KMS-11 (cell line): ENCODE measurements around the gene MESD.

Experiments
- H2AFZ ChIP-seq: fragments of 200-600 bp; sonication (generic); 2 replicates; pipeline ENCODE4 v1.6.1; 2016; ENCODE audit warnings: antibody characterized with exemption, mixed run types, low read depth
- H3K27ac ChIP-seq: fragments of 200-600 bp; sonication (generic); 2 replicates; pipeline ENCODE4 v1.6.1; 2016; ENCODE audit warnings: mild to moderate bottlenecking, mixed run types
- H3K27me3 ChIP-seq: fragments of 200-600 bp; sonication (generic); 2 replicates; pipeline ENCODE4 v1.6.1; 2017; ENCODE audit warnings: mild to moderate bottlenecking, low read depth, mixed run types, moderate library complexity; ENCODE audit not compliant: insufficient read depth
- H3K36me3 ChIP-seq: fragments of 200-600 bp; sonication (generic); 2 replicates; pipeline ENCODE4 v1.6.1; 2017; ENCODE audit warnings: mild to moderate bottlenecking, mixed run types; ENCODE audit not compliant: insufficient read depth
- H3K4me1 ChIP-seq: fragments of 200-600 bp; sonication (generic); 2 replicates; pipeline ENCODE4 v1.6.1; 2016; ENCODE audit warnings: mild to moderate bottlenecking, low read depth, mixed run types; ENCODE audit not compliant: poor library complexity, severe bottlenecking
- H3K4me2 ChIP-seq: fragments of 200-600 bp; sonication (generic); 2 replicates; pipeline ENCODE4 v1.7.0; 2016; ENCODE audit warnings: mild to moderate bottlenecking, mixed run types
- H3K4me3 ChIP-seq: fragments of 200-600 bp; sonication (generic); IDR thresholded peaks from 2 replicates; pipeline ENCODE4 v1.6.1; 2017; ENCODE audit warnings: low read depth, low read length, mixed read lengths; ENCODE audit not compliant: insufficient read depth
- H3K79me2 ChIP-seq: fragments of 200-600 bp; sonication (generic); 2 replicates; pipeline ENCODE4 v1.6.1; 2016; ENCODE audit warnings: low read depth, mixed run types; ENCODE audit not compliant: insufficient read depth
- H3K9ac ChIP-seq: fragments of 200-600 bp; sonication (generic); 2 replicates; pipeline ENCODE4 v1.6.1; 2016; ENCODE audit warnings: mild to moderate bottlenecking, mixed run types
- H4K20me1 ChIP-seq: fragments of 200-600 bp; sonication (generic); 2 replicates; pipeline ENCODE4 v1.6.1; 2016; ENCODE audit warnings: mild to moderate bottlenecking, mixed run types; ENCODE audit not compliant: insufficient read depth
- CTCF ChIP-seq: fragments of 200-600 bp; sonication (generic); conservative IDR thresholded peaks from 2 replicates; pipeline ENCODE4 v1.6.1; 2017; ENCODE audit warnings: low read depth, mild to moderate bottlenecking, antibody characterized with exemption, low read length, moderate library complexity, mixed read lengths

The MESD gene

GRCh38 chr15:80989518-80990478 is at the start of gene MESD:
TSS of gene MESD (minus strand) at chr15:80989819. CDS start at chr15:80989791, 28 bp downstream.
- Histone ChIP-seq H3K4me3 (no peak within 1 kb of the TSS), H3K4me2 (peak within 1 kb of the TSS; percentile 99), H4K20me1 (0 out of 2 replicates have a peak, but pooled peaks cover 4% of the 10 kb centered on the region), H3K4me1 (peaks cover 42% of the 10 kb centered on the region), H3K36me3 (no peaks in the 10 kb centered on the region), H3K9ac (peak within 1 kb of the TSS; percentile 86), H3K27ac (peak within 1 kb of the TSS; percentile 52), H3K79me2 (peaks cover 48% of the 10 kb centered on the region), H3K27me3 (no peaks in the 10 kb centered on the region), H2AFZ (peak within 1 kb of the TSS; percentile 84)
- no peak for TF ChIP-seq CTCF

- Histone ChIP-seq H3K4me2 (no peak overlapping the region), H3K4me3 (no peak overlapping the region), H3K79me2 (no peaks in the 10 kb centered on the region), H3K27ac (no peak overlapping the region), H2AFZ (no peak overlapping the region), H3K27me3 (no peaks in the 10 kb centered on the region), H4K20me1 (no peaks in the 10 kb centered on the region), H3K9ac (no peak overlapping the region), H3K36me3 (no peaks in the 10 kb centered on the region), H3K4me1 (peaks cover 3% of the 10 kb centered on the region)
- TF ChIP-seq CTCF = no peak
Measured at GRCh38 chr15:81038975-81039607, 49.5 kb upstream of the MESD start.

GRCh38 chr15:81037952-81038743 is 48.5 kb upstream of the MESD start:
- Histone ChIP-seq H3K27ac (no peak overlapping the region), H3K27me3 (no peaks in the 10 kb centered on the region), H3K4me2 (no peak overlapping the region), H3K4me3 (no peak overlapping the region), H3K36me3 (no peaks in the 10 kb centered on the region), H3K9ac (no peak overlapping the region), H4K20me1 (no peaks in the 10 kb centered on the region), H3K79me2 (no peaks in the 10 kb centered on the region), H2AFZ (no peak overlapping the region), H3K4me1 (no peaks in the 10 kb centered on the region)
- TF ChIP-seq CTCF = no peak

GRCh38 chr15:81033508-81033907 is 43.9 kb upstream of the MESD start:
- H2AFZ ChIP-seq = no peak overlapping the region
- TF ChIP-seq CTCF = no peak
- no peaks in the 10 kb centered on the region for H3K36me3 ChIP-seq
- H3K27ac ChIP-seq = no peak overlapping the region
- H3K27me3 ChIP-seq = no peaks in the 10 kb centered on the region
- no peak overlapping the region for H3K9ac ChIP-seq
- H3K4me1 ChIP-seq = no peaks in the 10 kb centered on the region
- H3K79me2 ChIP-seq = no peaks in the 10 kb centered on the region
- H3K4me3 ChIP-seq = no peak overlapping the region
- H3K4me2 ChIP-seq = no peak overlapping the region
- no peaks in the 10 kb centered on the region for H4K20me1 ChIP-seq
